Mesothelial cell of epicardium (in vitro differentiated cells): ENCODE data around the gene GDF9. TPM values are rescaled to one million over a fixed set of nuclear protein-coding genes. Genes with fewer than 3 reads are reported as not detected.
A peak's percentile ranks its signal among the peaks of the same experiment; 100 is the strongest.

Experiments used
- DNase-seq, 2 experiments: peaks; one replicate each; pipeline ENCODE4 v3.0.0; 2021; ENCODE audit warnings: low spot score in 2 of 2; ENCODE audit not compliant: unreplicated experiment in 2 of 2
- H3K27ac Mint-ChIP-seq: 2 replicates; pipeline ENCODE4 v1.8.0; 2021; ENCODE audit warnings: mixed read lengths
- H3K27me3 Mint-ChIP-seq: 2 replicates; pipeline ENCODE4 v1.8.0; 2021; ENCODE audit warnings: low read depth, mixed read lengths
- H3K36me3 Mint-ChIP-seq: 2 replicates; pipeline ENCODE4 v1.8.0; 2021; ENCODE audit warnings: mixed read lengths
- H3K4me1 Mint-ChIP-seq: 2 replicates; pipeline ENCODE4 v1.8.0; 2021; ENCODE audit warnings: mixed read lengths
- H3K4me3 Mint-ChIP-seq: 2 replicates; pipeline ENCODE4 v1.8.0; 2021; ENCODE audit warnings: mild to moderate bottlenecking, moderate library complexity, mixed read lengths
- H3K9me3 Mint-ChIP-seq: 2 replicates; pipeline ENCODE4 v1.8.0; 2021; ENCODE audit warnings: mixed read lengths
- total RNA-seq: library from RNA; stranded (reverse); gene quantifications from 3 replicates; pipeline ENCODE4 v1.2.1, GENCODE V29; 2021
- TF ChIP-seq, protein P1 (sequence below): fragments of 200-600 bp; sonication (generic); IDR thresholded peaks from one replicate; pipeline ENCODE4 v1.5.0; 2021; ENCODE audit warnings: antibody characterized with exemption; ENCODE audit not compliant: unreplicated experiment

GDF9 gene
- total RNA-seq, 1 donor from 2014 or later: 0.98 TPM

DNA sequence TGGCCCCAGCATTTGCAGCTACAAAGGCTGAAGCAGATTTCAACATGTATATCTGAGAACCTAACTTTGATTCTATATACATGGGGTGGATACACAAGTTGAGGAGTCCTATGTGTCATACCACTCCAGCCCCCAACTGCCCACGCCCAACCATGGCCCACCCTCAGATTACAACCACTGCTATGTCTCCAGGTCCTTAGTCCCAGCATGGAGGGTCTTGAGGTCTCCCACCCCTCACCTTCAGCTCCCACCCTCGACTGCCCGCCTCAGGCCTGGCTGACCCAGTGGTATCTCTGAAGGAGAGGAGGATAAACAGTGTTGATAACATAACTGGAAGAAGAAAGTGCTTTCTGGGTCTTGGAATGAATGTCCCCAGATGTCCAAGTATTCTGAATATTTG lies 44.9 kb downstream of the GDF9 start:
- H3K4me3 Mint-ChIP-seq: no peak overlapping the region
- H3K27ac Mint-ChIP-seq: no peak overlapping the region
- TF ChIP-seq, protein P1, sequence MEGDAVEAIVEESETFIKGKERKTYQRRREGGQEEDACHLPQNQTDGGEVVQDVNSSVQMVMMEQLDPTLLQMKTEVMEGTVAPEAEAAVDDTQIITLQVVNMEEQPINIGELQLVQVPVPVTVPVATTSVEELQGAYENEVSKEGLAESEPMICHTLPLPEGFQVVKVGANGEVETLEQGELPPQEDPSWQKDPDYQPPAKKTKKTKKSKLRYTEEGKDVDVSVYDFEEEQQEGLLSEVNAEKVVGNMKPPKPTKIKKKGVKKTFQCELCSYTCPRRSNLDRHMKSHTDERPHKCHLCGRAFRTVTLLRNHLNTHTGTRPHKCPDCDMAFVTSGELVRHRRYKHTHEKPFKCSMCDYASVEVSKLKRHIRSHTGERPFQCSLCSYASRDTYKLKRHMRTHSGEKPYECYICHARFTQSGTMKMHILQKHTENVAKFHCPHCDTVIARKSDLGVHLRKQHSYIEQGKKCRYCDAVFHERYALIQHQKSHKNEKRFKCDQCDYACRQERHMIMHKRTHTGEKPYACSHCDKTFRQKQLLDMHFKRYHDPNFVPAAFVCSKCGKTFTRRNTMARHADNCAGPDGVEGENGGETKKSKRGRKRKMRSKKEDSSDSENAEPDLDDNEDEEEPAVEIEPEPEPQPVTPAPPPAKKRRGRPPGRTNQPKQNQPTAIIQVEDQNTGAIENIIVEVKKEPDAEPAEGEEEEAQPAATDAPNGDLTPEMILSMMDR: no peak
- no peaks in the 10 kb centered on the region for H3K9me3 Mint-ChIP-seq
- H3K36me3 Mint-ChIP-seq: no peaks in the 10 kb centered on the region
- no peak for DNase-seq
- H3K27me3 Mint-ChIP-seq: peaks cover 4% of the 10 kb centered on the region
- H3K4me1 Mint-ChIP-seq: peaks cover 17% of the 10 kb centered on the region

DNA sequence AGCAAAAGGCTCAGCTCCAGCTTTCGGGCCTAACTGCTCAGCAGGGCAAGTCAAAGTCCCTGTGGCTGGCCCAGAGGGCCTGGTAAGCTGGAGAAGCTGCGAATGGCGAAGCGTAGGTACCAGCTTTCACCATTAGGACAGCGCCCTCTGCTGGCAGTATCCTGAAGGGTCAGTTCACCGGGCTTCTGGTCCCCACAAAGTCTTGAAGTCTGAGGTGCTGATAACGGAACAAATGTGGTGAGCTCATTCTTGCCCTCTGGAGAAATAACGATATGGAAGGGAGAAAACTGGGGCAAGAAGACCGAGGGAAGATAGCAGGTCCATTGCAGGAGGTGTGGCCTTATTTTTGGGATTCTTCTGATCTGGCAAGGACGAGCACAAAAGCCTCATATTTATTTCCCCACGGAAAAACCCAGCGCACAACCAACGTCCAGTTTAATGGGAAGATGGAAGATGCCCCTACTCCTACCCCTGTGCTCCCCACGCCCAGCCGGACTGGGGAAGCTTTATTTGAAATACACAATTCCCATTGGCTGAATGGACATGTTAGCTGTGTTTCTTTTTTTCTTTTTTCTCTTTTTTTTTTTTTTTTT lies 46.0 kb downstream of the GDF9 start:
- TF ChIP-seq, protein P1: peak; percentile 97
- Mint-ChIP-seq H3K9me3 (no peaks in the 10 kb centered on the region), H3K36me3 (no peaks in the 10 kb centered on the region), H3K4me3 (no peak overlapping the region), H3K4me1 (peaks cover 18% of the 10 kb centered on the region), H3K27ac (no peak overlapping the region), H3K27me3 (peaks cover 3% of the 10 kb centered on the region)
- peak; percentile 80 to 93 for DNase-seq

DNA sequence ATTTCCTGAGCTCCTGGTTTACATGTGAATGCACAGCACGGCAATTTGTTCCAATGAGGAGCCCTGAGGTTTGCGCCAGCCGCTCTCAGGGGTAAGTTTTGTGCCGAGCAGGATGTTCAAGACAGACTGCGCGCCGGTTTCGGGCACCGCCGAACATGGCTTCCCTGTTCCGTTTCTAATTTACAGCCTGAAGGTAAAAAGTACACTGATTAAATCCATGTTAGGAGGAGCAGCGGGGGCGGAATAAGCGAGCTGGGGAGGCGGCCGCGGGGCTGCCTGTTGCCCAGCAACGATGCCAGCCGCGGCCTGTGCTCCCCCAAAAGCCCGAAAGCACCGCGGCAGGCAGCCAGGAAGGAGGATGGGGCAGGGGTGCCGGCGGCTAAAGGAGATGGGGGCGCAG lies 46.8 kb downstream of the GDF9 start:
- Mint-ChIP-seq H3K27me3 (peaks cover 9% of the 10 kb centered on the region), H3K4me3 (no peak overlapping the region), H3K4me1 (peaks cover 18% of the 10 kb centered on the region), H3K36me3 (no peaks in the 10 kb centered on the region), H3K27ac (no peak overlapping the region), H3K9me3 (no peaks in the 10 kb centered on the region)
- TF ChIP-seq, protein P1: no peak
- DNase-seq: no peak

DNA sequence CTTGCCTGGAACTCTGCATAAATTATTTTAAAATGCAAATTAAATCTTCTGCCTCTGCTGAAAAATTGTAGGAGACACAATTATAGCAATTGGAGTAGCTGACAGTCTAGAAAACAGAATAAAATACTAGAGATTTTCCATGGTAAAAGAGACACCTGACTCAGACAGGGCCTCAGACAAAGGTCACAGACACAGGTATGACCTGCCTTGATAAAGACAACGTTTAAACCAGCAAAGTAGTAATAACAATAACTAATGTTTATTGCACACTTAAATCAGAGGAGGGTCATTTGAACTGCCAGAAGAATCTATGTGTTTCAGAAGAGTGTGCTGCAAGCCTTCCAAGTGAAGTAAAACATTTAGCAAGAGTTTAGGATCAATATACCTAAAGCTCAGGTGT lies 49.3 kb downstream of the GDF9 start:
- no peak for DNase-seq
- Mint-ChIP-seq H3K27me3 (peaks cover 22% of the 10 kb centered on the region), H3K9me3 (no peaks in the 10 kb centered on the region), H3K4me3 (no peak overlapping the region), H3K4me1 (peaks cover 20% of the 10 kb centered on the region), H3K27ac (no peak overlapping the region), H3K36me3 (no peaks in the 10 kb centered on the region)
- TF ChIP-seq, protein P1: no peak

DNA sequence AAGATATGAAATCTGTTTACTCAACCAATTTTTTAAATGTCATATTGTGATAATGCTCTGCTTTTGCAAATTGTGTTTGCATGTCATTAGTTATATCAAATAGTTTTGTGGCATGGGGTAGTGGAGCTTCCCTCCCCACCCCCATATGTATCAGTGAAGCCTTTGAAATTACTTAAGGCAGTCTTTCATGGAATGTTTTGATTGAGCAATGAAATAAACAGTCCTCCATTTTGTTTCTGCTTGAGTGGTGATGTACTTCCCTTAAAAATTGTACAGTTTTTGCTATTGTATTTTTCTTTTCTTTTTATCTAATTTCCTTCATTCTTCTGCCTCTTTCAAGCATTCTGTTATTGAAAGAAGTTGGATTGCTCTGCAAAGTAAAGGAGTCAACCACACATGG lies 49.7 kb downstream of the GDF9 start:
- peaks cover 16% of the 10 kb centered on the region for H3K4me1 Mint-ChIP-seq
- no peaks in the 10 kb centered on the region for H3K9me3 Mint-ChIP-seq
- H3K27me3 Mint-ChIP-seq: peaks cover 26% of the 10 kb centered on the region
- no peak overlapping the region for H3K27ac Mint-ChIP-seq
- TF ChIP-seq, protein P1: no peak
- no peaks in the 10 kb centered on the region for H3K36me3 Mint-ChIP-seq
- no peak overlapping the region for H3K4me3 Mint-ChIP-seq
- DNase-seq: no peak

DNA sequence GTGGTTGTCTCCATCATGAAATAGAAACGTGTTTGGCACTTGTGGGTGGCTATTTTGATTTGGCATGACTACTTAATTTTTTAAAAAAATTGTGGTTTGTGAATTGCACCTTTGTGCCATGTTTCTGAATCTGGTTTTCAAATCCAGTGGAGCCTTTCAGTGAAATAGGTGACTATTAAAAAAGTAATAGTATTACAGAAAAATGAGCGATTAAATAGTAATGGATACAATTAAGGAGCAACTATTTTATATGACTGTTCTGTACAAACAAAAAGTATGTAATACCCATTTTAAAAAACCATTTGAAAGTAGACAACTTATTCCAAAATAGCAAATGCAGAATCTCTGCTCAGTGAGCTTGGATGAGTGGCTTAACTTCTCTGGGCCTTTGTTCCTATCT lies 50.2 kb downstream of the GDF9 start:
- Mint-ChIP-seq H3K9me3 (no peaks in the 10 kb centered on the region), H3K4me3 (no peak overlapping the region), H3K4me1 (peaks cover 16% of the 10 kb centered on the region), H3K36me3 (no peaks in the 10 kb centered on the region), H3K27me3 (peaks cover 31% of the 10 kb centered on the region), H3K27ac (no peak overlapping the region)
- DNase-seq: no peak
- TF ChIP-seq, protein P1: no peak
